Memory B cell (primary cell): ENCODE results near the gene ZBTB44.
A peak's percentile ranks its signal among the peaks of the same experiment; 100 is the strongest.
"Not testable (repeated sequence)": the region's sequence is repeated elsewhere in the genome, so short reads cannot be mapped to it uniquely, and the experiment has no call there.

Source experiments
- ATAC-seq: fragments of 150-1000 bp; cut with Tn5 transposase; 2 replicates; pipeline ENCODE4 v1.10.0; 2021; ENCODE audit warnings: low read depth, mild to moderate bottlenecking, moderate library complexity
- DNase-seq, 2 donors: peaks; one replicate each; pipeline ENCODE4 v3.0.0; 2022; ENCODE audit warnings: low spot score in 2 of 2
- H3K27ac Mint-ChIP-seq: one replicate; pipeline ENCODE4 v1.8.0; 2022; ENCODE audit warnings: mild to moderate bottlenecking, moderate library complexity, mixed read lengths
- H3K27me3 Mint-ChIP-seq: one replicate; pipeline ENCODE4 v1.8.0; 2022; ENCODE audit warnings: mixed read lengths
- H3K36me3 Mint-ChIP-seq: one replicate; pipeline ENCODE4 v1.8.0; 2022; ENCODE audit warnings: mild to moderate bottlenecking, mixed read lengths
- H3K4me1 Mint-ChIP-seq: one replicate; pipeline ENCODE4 v1.8.0; 2022; ENCODE audit warnings: mixed read lengths
- H3K4me3 Mint-ChIP-seq: one replicate; pipeline ENCODE4 v1.8.0; 2022; ENCODE audit warnings: mild to moderate bottlenecking, moderate library complexity, mixed read lengths
- H3K9me3 Mint-ChIP-seq: one replicate; pipeline ENCODE4 v1.8.0; 2022; ENCODE audit warnings: mixed read lengths

The ZBTB44 gene

DNA sequence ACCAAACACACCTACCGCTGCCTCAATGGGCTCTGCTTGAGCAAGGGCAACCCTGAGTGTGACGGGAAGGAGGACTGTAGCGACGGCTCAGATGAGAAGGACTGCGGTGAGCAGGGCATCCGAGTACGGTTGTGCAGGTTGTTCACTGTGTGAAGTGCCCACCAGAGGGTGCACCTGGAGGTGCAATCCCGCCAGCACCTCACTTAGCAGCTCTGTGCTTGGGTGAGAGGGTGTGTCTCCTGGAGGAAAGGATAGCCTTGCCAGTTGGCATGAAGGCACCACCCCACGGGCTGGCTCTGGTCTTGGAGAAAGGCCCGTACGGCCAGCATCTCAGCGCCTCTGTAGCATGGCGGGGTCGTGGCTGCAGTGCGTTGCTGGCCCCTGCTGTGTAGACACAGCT is 115.8 kb downstream of the ZBTB44 start:
- Mint-ChIP-seq H3K4me1 (peaks cover 23% of the 10 kb centered on the region), H3K4me3 (no peak overlapping the region), H3K9me3 (no peaks in the 10 kb centered on the region), H3K27ac (no peak overlapping the region), H3K36me3 (peaks cover 33% of the 10 kb centered on the region), H3K27me3 (no peaks in the 10 kb centered on the region)
- ATAC-seq (no peak), DNase-seq (no peak)

DNA sequence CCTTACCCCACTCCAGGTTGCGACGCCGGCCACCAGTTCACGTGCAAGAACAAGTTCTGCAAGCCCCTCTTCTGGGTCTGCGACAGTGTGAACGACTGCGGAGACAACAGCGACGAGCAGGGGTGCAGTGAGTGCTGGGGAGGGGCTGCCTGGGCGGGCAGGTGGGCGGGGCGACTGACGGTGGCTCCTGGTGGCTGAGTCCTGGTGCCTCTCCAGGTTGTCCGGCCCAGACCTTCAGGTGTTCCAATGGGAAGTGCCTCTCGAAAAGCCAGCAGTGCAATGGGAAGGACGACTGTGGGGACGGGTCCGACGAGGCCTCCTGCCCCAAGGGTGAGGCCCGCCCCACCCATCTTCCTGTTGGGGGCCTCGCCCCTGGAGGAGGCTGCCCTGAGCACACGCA is 116.4 kb downstream of the ZBTB44 start:
- Mint-ChIP-seq H3K4me1 (peaks cover 20% of the 10 kb centered on the region), H3K4me3 (no peak overlapping the region), H3K9me3 (no peaks in the 10 kb centered on the region), H3K27me3 (no peaks in the 10 kb centered on the region), H3K36me3 (peaks cover 31% of the 10 kb centered on the region), H3K27ac (no peak overlapping the region)
- ATAC-seq (no peak), DNase-seq (no peak)

DNA sequence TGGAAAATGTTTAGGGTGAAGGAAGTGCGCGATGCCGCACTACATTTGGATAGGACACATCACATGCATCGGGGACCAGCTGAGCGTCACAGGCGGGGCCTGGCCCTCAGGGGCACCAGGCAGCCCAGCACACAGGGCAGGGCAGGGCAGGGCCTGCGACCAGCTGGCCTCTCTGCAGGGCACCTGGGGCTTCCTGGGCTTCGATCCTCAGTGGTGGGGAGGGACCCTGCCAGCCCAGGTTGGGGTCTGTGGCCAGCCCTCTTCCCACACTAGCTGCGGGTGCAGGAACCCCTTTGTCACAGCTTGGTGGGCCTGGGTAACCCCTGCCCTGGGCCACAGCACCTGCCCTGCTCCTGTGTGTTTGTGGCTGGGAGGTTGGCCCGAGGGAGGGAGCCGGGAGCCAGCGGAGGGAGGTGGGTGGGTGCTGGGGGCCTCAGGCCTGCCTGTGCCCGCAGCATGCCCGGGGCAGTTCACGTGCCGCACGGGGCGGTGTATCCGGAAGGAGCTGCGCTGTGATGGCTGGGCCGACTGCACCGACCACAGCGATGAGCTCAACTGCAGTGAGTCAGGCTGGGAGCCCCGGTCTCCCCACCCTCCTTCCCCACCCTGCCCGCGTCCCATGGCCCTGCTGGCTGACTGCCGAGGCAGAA is 117.2 kb downstream of the ZBTB44 start:
- Mint-ChIP-seq H3K27ac (no peak overlapping the region), H3K9me3 (no peaks in the 10 kb centered on the region)
- no peak for DNase-seq

DNA sequence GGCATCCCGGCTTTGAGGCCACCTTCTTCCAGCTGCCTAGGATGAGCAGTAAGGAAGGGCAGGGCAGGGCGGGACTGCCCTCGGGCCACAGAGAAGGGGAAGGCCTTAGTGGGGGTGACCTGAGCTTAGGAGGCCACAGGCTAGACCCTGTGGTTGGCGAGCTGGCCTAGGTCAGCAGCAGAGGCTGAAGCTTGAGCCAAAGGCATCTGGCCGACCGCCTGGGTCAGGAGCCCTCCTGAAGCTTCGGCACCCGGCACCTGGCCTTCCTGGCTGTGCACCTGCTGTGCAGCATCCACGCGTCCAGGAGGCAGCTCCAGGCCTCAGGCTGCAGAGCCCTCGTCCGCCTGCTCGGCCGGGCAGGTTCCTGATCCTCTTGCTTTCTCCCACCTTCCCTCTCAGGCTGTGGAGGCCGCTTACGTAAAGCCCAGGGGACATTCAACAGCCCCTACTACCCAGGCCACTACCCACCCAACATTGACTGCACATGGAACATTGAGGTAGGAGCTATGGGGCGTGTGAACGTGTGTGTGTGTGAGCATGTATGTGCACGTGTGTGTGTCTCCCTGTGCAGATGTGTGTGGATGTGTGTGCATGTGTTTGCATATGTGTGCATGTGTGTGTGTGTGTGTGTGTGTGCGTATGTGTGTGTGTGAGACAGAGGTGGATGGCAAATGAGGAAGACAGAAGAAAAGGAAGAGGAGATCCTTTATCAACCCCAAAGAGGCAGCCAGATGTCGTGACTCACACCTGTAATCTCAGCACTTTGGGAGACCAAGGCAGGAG is 120.3 kb downstream of the ZBTB44 start:
- Mint-ChIP-seq H3K36me3 (peaks cover 15% of the 10 kb centered on the region), H3K27me3 (no peaks in the 10 kb centered on the region), H3K27ac (peak overlapping the region; percentile 7), H3K4me3 (no peak overlapping the region), H3K9me3 (no peaks in the 10 kb centered on the region), H3K4me1 (no peaks in the 10 kb centered on the region)
- DNase-seq = no peak
- ATAC-seq = no peak

More for the DNA sequence above, 117.2 kb downstream of the ZBTB44 start:
- H3K4me3 Mint-ChIP-seq = no peak overlapping the region
- H3K36me3 Mint-ChIP-seq = peaks cover 31% of the 10 kb centered on the region
- no peak for ATAC-seq
- peaks cover 12% of the 10 kb centered on the region for H3K4me1 Mint-ChIP-seq
- no peaks in the 10 kb centered on the region for H3K27me3 Mint-ChIP-seq

DNA sequence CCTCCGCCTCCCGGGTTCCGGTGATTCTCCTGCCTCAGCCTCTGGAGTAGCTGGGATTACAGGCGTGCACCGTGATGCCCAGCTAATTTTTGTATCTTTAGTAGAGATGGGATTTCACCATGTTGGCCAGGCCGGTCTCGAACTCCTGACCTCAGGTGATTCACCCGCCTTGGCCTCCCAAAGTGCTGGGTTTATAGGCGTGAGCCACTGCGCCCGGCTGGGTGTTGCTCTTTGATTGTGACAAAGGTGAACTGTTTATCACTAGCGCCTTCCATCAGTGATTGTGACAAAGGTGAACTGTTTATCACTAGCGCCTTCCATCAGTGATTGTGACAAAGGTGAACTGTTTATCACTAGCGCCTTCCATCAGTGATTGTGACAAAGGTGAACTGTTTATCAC is 121.2 kb downstream of the ZBTB44 start:
- peaks cover 16% of the 10 kb centered on the region for H3K36me3 Mint-ChIP-seq
- not testable (repeated sequence) for H3K9me3 Mint-ChIP-seq, H3K4me3 Mint-ChIP-seq, H3K27me3 Mint-ChIP-seq, DNase-seq, ATAC-seq, H3K27ac Mint-ChIP-seq, H3K4me1 Mint-ChIP-seq

DNA sequence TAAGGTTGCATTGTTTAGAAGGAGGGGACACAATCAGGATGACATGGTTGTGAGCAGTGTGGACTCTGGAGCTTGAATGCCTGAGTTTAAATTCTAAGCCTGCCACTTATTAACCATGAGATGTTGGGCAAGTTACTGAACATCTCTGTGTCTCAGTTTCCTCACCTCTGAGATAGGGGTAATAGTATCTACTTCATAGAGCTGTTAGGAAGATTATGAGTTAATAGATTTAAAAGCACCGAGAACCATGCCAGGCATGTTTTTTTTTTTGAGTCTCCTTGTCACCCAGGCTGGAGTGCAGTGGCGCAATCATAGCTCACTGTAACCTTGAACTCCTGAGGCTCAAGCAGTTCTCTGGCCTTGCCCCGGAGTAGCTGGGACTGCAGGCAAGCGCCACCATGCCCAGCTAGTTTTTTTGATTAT is 121.9 kb downstream of the ZBTB44 start:
- Mint-ChIP-seq H3K9me3 (no peaks in the 10 kb centered on the region), H3K27me3 (no peaks in the 10 kb centered on the region), H3K36me3 (peaks cover 14% of the 10 kb centered on the region), H3K4me3 (no peak overlapping the region), H3K27ac (no peak overlapping the region), H3K4me1 (peaks cover 4% of the 10 kb centered on the region)
- DNase-seq = no peak
- no peak for ATAC-seq

DNA sequence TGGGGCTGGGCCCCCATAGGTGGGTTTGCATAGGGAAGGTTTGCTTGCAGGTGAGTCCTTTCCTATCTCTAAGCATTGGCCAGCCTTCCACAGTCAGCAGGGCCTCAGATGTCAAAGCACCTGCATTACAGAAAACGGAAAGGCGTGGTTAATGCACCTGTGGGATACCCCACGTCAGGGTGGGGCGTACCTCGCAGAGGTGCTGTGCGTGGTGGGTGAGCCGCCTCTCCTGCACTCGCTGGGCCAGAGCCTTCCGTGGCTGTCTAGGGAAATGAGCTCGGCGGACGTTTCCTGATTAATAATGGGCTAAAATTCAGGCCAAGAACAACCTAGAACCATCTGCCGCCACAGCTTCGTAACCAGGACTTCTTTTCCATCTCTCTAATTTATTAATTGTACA is 122.8 kb downstream of the ZBTB44 start:
- Mint-ChIP-seq H3K27me3 (no peaks in the 10 kb centered on the region), H3K36me3 (peaks cover 14% of the 10 kb centered on the region), H3K4me1 (peaks cover 4% of the 10 kb centered on the region), H3K9me3 (no peaks in the 10 kb centered on the region), H3K27ac (no peak overlapping the region), H3K4me3 (no peak overlapping the region)
- no peak for ATAC-seq
- DNase-seq = no peak

DNA sequence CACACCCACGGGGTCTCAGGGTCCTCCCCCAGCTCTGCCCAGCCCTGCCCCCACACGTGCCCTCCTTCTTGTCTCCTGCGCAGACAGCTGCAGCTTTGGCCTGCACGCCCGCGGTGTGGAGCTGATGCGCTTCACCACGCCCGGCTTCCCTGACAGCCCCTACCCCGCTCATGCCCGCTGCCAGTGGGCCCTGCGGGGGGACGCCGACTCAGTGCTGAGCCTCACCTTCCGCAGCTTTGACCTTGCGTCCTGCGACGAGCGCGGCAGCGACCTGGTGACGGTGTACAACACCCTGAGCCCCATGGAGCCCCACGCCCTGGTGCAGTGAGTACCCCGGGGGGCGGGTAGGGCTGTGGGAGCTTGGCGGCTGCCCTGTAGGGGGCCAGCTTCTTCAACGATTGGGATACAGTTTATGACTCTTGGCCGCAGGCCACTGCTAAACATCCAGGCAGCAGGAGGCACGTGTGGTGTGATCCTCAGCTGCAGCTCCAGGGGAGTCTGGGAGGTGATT is 124.3 kb downstream of the ZBTB44 start:
- no peak overlapping the region for H3K27ac Mint-ChIP-seq
- H3K9me3 Mint-ChIP-seq = no peaks in the 10 kb centered on the region
- ATAC-seq (no peak), DNase-seq (no peak)
- H3K4me3 Mint-ChIP-seq = no peak overlapping the region
- H3K4me1 Mint-ChIP-seq = peaks cover 9% of the 10 kb centered on the region
- H3K36me3 Mint-ChIP-seq = peaks cover 12% of the 10 kb centered on the region
- H3K27me3 Mint-ChIP-seq = no peaks in the 10 kb centered on the region

DNA sequence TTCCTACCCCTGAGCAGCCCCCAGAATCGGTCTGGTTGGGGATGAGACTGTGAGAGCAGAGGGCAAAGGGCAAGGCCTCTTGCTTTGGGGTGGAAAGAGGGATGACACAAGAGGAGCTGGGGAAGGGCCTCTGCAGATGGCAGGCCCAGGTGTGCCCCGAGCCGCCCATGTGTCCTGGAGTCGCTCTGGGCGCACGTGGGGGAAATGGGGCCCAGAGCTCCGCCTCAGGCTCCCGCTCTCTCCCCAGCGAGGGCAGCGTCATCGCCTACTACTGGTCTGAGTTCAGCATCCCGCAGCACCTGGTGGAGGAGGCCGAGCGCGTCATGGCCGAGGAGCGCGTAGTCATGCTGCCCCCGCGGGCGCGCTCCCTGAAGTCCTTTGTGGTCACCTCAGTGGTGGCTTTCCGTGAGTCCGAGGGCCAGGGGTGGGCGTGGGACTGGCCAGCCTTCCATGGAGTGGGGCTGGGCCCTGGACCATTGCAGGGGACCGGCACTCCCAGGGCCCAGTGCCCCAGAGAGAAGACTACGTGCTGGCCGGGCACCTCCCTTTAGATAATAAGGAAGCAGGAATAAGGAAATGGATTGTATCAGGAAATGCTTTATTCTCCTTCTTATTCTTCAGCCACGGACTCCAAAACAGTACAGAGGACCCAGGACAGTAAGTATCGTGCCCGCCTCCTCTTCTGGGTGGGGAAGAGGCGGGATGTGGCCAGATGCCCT is 125.1 kb downstream of the ZBTB44 start:
- Mint-ChIP-seq H3K36me3 (peaks cover 9% of the 10 kb centered on the region), H3K27ac (no peak overlapping the region), H3K9me3 (no peaks in the 10 kb centered on the region), H3K4me3 (no peak overlapping the region), H3K27me3 (no peaks in the 10 kb centered on the region), H3K4me1 (peaks cover 9% of the 10 kb centered on the region)
- DNase-seq (no peak), ATAC-seq (no peak)

DNA sequence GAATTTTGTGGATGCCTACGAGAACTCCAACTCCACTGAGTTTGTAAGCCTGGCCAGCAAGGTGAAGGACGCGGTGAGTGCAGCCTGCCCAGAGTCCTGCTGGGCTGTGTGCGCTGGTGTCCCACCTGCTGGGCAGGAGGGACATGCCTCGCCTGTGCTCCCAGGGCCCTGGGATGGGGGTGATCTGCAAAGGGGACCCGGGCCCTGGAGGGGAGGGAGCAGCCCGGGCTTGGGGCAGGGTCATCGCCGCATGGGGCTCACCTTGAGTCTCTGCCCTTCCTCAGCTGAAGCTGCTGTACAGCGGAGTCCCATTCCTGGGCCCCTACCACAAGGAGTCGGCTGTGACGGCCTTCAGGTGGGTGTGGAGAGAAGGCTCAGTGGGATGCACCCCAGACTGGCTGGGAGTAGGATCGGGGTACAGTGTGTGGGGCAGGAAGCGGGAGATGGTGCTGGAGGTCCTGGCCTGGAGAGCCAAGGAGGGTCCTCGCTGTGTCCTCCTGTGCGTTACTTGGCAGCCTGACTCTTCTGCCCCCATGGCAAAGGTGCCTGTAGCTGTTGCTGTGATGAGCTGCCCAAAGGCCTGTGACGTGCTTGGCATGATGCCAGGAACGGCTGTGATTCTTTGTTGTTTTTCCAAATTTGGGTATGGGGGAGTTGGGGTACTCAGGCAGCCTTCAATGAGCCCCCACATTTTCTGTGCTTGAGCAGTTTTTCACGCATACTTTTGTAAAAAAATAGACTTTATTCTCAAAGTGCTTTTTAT is 126.0 kb downstream of the ZBTB44 start:
- Mint-ChIP-seq H3K9me3 (no peaks in the 10 kb centered on the region), H3K4me1 (peaks cover 12% of the 10 kb centered on the region), H3K27ac (no peak overlapping the region), H3K27me3 (no peaks in the 10 kb centered on the region), H3K36me3 (peaks cover 9% of the 10 kb centered on the region), H3K4me3 (no peak overlapping the region)
- ATAC-seq = no peak
- DNase-seq = no peak

DNA sequence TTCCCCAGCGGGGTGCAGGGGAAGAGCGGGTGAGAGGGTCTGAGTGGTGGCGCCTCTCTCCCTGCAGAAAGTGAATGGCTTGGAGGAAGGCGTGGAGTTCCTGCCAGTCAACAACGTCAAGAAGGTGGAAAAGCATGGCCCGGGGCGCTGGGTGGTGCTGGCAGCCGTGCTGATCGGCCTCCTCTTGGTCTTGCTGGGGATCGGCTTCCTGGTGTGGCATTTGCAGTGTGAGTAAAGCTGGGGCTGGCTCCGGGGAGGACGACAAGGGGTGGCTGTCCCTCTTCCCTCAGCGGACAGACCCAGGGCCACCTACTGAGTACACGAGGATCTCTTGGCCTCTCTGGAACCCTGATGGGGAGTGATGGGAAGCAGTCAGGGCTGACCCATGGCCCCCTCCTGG is 126.7 kb downstream of the ZBTB44 start:
- H3K4me3 Mint-ChIP-seq = no peak overlapping the region
- DNase-seq = no peak
- no peak overlapping the region for H3K27ac Mint-ChIP-seq
- peaks cover 14% of the 10 kb centered on the region for H3K4me1 Mint-ChIP-seq
- H3K27me3 Mint-ChIP-seq = no peaks in the 10 kb centered on the region
- no peak for ATAC-seq
- H3K9me3 Mint-ChIP-seq = no peaks in the 10 kb centered on the region
- H3K36me3 Mint-ChIP-seq = peaks cover 12% of the 10 kb centered on the region

DNA sequence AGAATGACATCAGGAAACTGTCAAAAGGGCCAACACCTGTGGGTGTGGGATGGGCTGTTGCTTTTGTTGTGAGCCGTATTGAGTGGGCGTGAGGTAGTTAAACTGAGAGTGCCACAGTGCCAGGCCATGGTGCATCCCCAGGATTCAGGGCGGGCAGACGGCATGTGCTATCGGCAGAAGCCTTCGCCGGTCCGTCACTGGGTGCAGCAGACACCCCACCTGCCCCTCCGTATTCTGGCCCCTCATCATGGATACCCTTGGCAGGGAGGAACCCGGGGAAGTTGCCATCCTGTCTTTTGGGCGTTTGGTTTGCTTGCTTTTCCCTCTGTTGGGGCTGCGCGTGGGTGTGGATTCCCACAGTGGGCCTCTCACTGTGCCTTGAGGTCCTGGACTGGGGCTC is 127.6 kb downstream of the ZBTB44 start:
- Mint-ChIP-seq H3K27me3 (no peaks in the 10 kb centered on the region), H3K4me3 (no peak overlapping the region), H3K9me3 (no peaks in the 10 kb centered on the region), H3K27ac (no peak overlapping the region), H3K4me1 (peaks cover 17% of the 10 kb centered on the region), H3K36me3 (peaks cover 10% of the 10 kb centered on the region)
- ATAC-seq (no peak), DNase-seq (no peak)

DNA sequence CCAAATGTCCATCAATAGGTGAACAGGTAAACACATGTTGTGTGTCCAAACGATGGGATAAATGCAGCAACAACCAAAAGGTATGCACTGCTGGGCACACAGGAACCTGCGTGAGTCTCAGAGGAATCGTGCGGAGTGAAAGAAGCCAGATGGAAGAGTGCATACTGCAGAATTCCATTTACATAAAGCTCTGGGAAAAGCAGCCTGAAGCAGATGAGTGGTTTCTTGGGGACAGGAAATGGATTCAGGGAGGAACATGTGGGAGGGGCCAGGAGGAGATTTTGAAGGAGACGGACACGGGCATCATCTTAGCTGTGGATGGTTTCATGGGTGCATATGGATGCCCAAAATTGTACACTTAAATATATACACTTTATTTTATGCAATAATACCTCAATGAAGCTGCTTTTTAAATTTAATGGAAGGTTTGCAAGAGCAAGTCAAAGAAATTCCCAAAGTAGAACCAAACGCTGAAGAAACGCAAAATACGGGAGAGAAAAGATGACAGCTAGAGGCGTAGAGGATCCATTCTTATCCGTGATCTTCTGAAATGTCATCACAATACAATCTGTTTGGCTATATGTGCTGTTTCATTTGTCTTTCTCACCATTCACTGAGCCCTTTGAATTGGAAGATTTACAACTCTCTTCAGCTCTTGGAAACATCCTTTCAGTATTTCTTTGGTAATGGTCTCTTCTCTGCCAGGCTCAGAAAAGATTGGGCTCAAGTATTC is 130.7 kb downstream of the ZBTB44 start:
- H3K27me3 Mint-ChIP-seq = no peaks in the 10 kb centered on the region
- no peaks in the 10 kb centered on the region for H3K9me3 Mint-ChIP-seq
- no peak overlapping the region for H3K4me3 Mint-ChIP-seq
- peaks cover 47% of the 10 kb centered on the region for H3K4me1 Mint-ChIP-seq
- H3K36me3 Mint-ChIP-seq = peaks cover 7% of the 10 kb centered on the region
- ATAC-seq (no peak), DNase-seq (no peak)
- peak overlapping the region; percentile 73 for H3K27ac Mint-ChIP-seq
